Panc1 (cell line): ENCODE results near the gene MEF2D. TPM values are rescaled to one million over a fixed set of nuclear protein-coding genes. Genes with fewer than 3 reads are reported as not detected.

ENCODE experiments used
- ATAC-seq: fragments of 200-7000 bp; cut with Tn5 transposase; 2 replicates; pipeline ENCODE4 v1.9.1; 2020; ENCODE audit warnings: mild to moderate bottlenecking, moderate library complexity
- BruUV-seq: library from RNA; stranded (reverse); fragments of 400-500 nt; replicated peaks from 2 replicates; lab custom pipeline; 2021; lab: Mats Ljungman, UMichigan
- CTCF ChIA-PET: fragments of 300-600 bp; sonication (Branson Sonifier 250); formaldehyde crosslinking; loops from one replicate; lab custom pipeline; 2022; ENCODE audit warnings: antibody characterized with exemption; lab: Charles Lee
- POLR2A ChIA-PET: fragments of 300-600 bp; sonication (Branson Sonifier 250); formaldehyde crosslinking; loops from one replicate; lab custom pipeline; 2022; ENCODE audit warnings: antibody characterized with exemption; lab: Charles Lee
- DNase-seq: peaks from one replicate; pipeline ENCODE4 v3.0.0-alpha.2; 2010; ENCODE audit warnings: low read depth, low spot score
- H3K27ac ChIP-seq: 2 replicates; pipeline ENCODE4 v1.5.1; 2011; ENCODE audit warnings: mild to moderate bottlenecking, low read length, inconsistent platforms
- H3K27me3 ChIP-seq: fragments of 200-500 bp; sonication (Bioruptor generic); 2 replicates; pipeline ENCODE4 v1.6.0; 2014; ENCODE audit warnings: low read length, inconsistent platforms; ENCODE audit not compliant: control insufficient read depth, insufficient read depth
- H3K36me3 ChIP-seq: fragments of 200-500 bp; sonication (Bioruptor generic); 2 replicates; pipeline ENCODE4 v1.5.1; 2014; ENCODE audit warnings: inconsistent platforms, mild to moderate bottlenecking, low read length, moderate library complexity; ENCODE audit not compliant: control insufficient read depth, insufficient read depth
- H3K4me1 ChIP-seq: 2 replicates; pipeline ENCODE4 v1.5.1; 2011; ENCODE audit warnings: inconsistent platforms, mild to moderate bottlenecking, low read length, moderate library complexity; ENCODE audit not compliant: control insufficient read depth, insufficient read depth
- H3K4me3 ChIP-seq, 2 experiments: 2 replicates each; pipeline ENCODE4 v1.5.1; 2011 to 2012; ENCODE audit warnings: low read depth in 2 of 2, low read length in 2 of 2, mild to moderate bottlenecking in 2 of 2, inconsistent platforms in 1 of 2, moderate library complexity in 1 of 2
- H3K9me3 ChIP-seq: fragments of 200-500 bp; sonication (Bioruptor generic); 2 replicates; pipeline ENCODE4 v1.5.1; 2014; ENCODE audit warnings: low read depth, mild to moderate bottlenecking, inconsistent platforms, low read length, moderate library complexity; ENCODE audit not compliant: control insufficient read depth, insufficient read depth
- POLR2AphosphoS5 ChIP-seq: IDR thresholded peaks from 2 replicates; pipeline ENCODE4 v1.6.1; 2012; ENCODE audit warnings: mild to moderate bottlenecking, low read depth, low read length, moderate library complexity
- SIN3A ChIP-seq: IDR thresholded peaks from 2 replicates; pipeline ENCODE4 v1.6.1; 2012; ENCODE audit warnings: low read depth, mild to moderate bottlenecking, low read length, moderate library complexity, borderline replicate concordance; ENCODE audit not compliant: insufficient read depth
- TCF7L2 ChIP-seq: IDR thresholded peaks from 2 replicates; pipeline ENCODE4 v1.6.1; 2011; ENCODE audit warnings: mild to moderate bottlenecking, low read depth, low read length, inconsistent platforms
- in situ Hi-C: cut with HindIII; loops from 2 replicates; pipeline ENCODE4 v1.10.0; 2016; ENCODE audit warnings: low sequenced_read_pairs, low pct_unique_long_range_greater_than_20kb
- intact Hi-C: fragments of 100-400 bp; cut with micrococcal nuclease; formaldehyde crosslinking; loops from one replicate; pipeline ENCODE4 v1.10.0; 2022; ENCODE audit not compliant: unreplicated experiment
- total RNA-seq: library from RNA; stranded (reverse); gene quantifications from one replicate; pipeline ENCODE4 v1.2.1, GENCODE V29; 2021; ENCODE audit not compliant: unreplicated experiment
- TF ChIP-seq, protein P1 (sequence below), 2 experiments: IDR thresholded peaks; 2 replicates each; pipeline ENCODE4 v1.6.1; 2011 to 2012; ENCODE audit warnings: low read depth in 2 of 2, control low read depth in 1 of 2, low read length in 1 of 2, mild to moderate bottlenecking in 1 of 2, moderate library complexity in 1 of 2; ENCODE audit not compliant: insufficient read depth in 1 of 2
- TF ChIP-seq, protein P2 (sequence below): fragments of 450-650 bp; IDR thresholded peaks from 2 replicates; pipeline ENCODE4 v1.5.1; 2017; ENCODE audit warnings: mild to moderate bottlenecking

MEF2D gene
- total RNA-seq, 1 experiment from 2014 or later, result 30.9 TPM

DNA sequence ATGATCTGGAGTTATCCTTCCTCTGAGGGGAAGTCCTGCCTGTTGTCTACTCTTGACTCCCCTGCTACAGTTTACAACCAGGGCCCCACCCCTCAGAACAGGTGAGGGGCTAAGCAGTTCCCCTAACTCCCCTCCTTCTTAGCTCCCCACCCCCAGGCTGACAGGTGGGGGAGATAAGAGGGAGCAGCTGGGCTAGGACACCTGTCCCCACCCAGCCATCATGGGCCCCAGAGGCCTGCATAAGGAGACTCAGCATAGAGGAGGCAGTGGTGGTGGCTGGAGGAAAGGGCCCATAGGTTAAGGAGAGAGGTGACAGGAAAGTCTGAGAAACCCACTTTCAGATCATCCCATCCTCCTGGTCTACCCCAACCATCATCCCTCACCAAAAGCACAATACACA, 6.8 kb downstream of the MEF2D start:
- Histone ChIP-seq H3K9me3 (no peaks in the 10 kb centered on the region), H3K27ac (no peak overlapping the region), H3K4me1 (peaks cover 58% of the 10 kb centered on the region), H3K36me3 (no peaks in the 10 kb centered on the region), H3K4me3 (no peak overlapping the region), H3K27me3 (no peaks in the 10 kb centered on the region)
- no peak for ATAC-seq
- POLR2A ChIA-PET, result no interaction called here
- TF ChIP-seq, protein P1, sequence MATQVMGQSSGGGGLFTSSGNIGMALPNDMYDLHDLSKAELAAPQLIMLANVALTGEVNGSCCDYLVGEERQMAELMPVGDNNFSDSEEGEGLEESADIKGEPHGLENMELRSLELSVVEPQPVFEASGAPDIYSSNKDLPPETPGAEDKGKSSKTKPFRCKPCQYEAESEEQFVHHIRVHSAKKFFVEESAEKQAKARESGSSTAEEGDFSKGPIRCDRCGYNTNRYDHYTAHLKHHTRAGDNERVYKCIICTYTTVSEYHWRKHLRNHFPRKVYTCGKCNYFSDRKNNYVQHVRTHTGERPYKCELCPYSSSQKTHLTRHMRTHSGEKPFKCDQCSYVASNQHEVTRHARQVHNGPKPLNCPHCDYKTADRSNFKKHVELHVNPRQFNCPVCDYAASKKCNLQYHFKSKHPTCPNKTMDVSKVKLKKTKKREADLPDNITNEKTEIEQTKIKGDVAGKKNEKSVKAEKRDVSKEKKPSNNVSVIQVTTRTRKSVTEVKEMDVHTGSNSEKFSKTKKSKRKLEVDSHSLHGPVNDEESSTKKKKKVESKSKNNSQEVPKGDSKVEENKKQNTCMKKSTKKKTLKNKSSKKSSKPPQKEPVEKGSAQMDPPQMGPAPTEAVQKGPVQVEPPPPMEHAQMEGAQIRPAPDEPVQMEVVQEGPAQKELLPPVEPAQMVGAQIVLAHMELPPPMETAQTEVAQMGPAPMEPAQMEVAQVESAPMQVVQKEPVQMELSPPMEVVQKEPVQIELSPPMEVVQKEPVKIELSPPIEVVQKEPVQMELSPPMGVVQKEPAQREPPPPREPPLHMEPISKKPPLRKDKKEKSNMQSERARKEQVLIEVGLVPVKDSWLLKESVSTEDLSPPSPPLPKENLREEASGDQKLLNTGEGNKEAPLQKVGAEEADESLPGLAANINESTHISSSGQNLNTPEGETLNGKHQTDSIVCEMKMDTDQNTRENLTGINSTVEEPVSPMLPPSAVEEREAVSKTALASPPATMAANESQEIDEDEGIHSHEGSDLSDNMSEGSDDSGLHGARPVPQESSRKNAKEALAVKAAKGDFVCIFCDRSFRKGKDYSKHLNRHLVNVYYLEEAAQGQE (IDR thresholded peaks at IDR 0.05; ENCODE audit: insufficient read depth in 1 of 2, low read depth in 2 of 2, low read length in 1 of 2), result no peak
- no peak for TF ChIP-seq POLR2AphosphoS5
- CTCF ChIA-PET, result no interaction called here
- intact Hi-C loops (no loop called here), in situ Hi-C loops (no loop called here)
- no peak for DNase-seq
- BruUV-seq, result no TSS peak

DNA sequence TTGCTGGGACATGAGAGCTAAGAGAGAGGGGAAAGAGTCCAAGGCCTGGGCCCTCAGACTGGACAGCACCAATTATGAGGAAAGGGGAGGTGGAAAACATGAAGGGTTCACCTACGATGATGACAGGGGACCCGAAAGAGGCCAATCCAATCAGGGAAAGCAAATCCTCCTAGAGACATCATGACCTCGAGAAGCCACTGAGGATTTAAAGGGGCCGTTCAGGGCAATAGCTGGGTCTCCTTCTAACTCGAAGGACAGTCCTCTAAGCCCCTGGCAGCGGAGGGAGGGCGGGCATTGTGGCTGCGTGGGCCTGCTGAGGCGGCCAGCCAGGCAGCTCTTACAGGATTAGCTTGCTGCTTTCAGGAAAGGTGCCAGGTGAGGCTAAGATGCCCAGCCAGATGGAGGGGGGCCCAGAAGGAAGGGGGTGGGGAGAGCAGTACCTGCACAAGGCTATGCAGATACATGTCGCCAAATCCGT, 7.4 kb downstream of the MEF2D start:
- in situ Hi-C loops (no loop called here), intact Hi-C loops (no loop called here)
- Histone ChIP-seq H3K4me1 (peaks cover 54% of the 10 kb centered on the region), H3K9me3 (no peaks in the 10 kb centered on the region), H3K27me3 (no peaks in the 10 kb centered on the region), H3K4me3 (no peak overlapping the region), H3K36me3 (no peaks in the 10 kb centered on the region), H3K27ac (no peak overlapping the region)
- no peak for TF ChIP-seq POLR2AphosphoS5
- TF ChIP-seq, protein P2, sequence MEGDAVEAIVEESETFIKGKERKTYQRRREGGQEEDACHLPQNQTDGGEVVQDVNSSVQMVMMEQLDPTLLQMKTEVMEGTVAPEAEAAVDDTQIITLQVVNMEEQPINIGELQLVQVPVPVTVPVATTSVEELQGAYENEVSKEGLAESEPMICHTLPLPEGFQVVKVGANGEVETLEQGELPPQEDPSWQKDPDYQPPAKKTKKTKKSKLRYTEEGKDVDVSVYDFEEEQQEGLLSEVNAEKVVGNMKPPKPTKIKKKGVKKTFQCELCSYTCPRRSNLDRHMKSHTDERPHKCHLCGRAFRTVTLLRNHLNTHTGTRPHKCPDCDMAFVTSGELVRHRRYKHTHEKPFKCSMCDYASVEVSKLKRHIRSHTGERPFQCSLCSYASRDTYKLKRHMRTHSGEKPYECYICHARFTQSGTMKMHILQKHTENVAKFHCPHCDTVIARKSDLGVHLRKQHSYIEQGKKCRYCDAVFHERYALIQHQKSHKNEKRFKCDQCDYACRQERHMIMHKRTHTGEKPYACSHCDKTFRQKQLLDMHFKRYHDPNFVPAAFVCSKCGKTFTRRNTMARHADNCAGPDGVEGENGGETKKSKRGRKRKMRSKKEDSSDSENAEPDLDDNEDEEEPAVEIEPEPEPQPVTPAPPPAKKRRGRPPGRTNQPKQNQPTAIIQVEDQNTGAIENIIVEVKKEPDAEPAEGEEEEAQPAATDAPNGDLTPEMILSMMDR, result no peak
- no peak for TF ChIP-seq SIN3A
- TF ChIP-seq, protein P1 (IDR thresholded peaks at IDR 0.05; ENCODE audit: insufficient read depth in 1 of 2, low read depth in 2 of 2, low read length in 1 of 2), result no peak
- TF ChIP-seq TCF7L2, result no peak
- ATAC-seq (no peak), DNase-seq (no peak)
- ChIA-PET CTCF (no interaction called here), POLR2A (no interaction called here)
- no TSS peak for BruUV-seq
